Ishikawa (cell line): Measurements from ENCODE around the gene MAGEF1.

Source experiments
- CEBPB ChIP-seq: IDR thresholded peaks from 2 replicates; pipeline ENCODE4 v1.6.1; 2012
- CREB1 ChIP-seq: IDR thresholded peaks from 2 replicates; pipeline ENCODE4 v1.6.1; 2012; ENCODE audit warnings: low read depth
- EGR1 ChIP-seq: IDR thresholded peaks from 2 replicates; pipeline ENCODE4 v1.6.1; 2012
- EP300 ChIP-seq: IDR thresholded peaks from 2 replicates; pipeline ENCODE4 v1.6.1; 2012; ENCODE audit warnings: borderline replicate concordance
- FOXM1 ChIP-seq: IDR thresholded peaks from 2 replicates; pipeline ENCODE4 v1.6.1; 2012; ENCODE audit warnings: low read depth, borderline replicate concordance
- NFIC ChIP-seq: IDR thresholded peaks from 2 replicates; pipeline ENCODE4 v1.6.1; 2012
- RAD21 ChIP-seq: IDR thresholded peaks from 2 replicates; pipeline ENCODE4 v1.6.1; 2012; ENCODE audit warnings: low read depth
- TAF1 ChIP-seq: IDR thresholded peaks from 2 replicates; pipeline ENCODE4 v1.6.1; 2012; ENCODE audit warnings: low read depth, mild to moderate bottlenecking
- TCF12 ChIP-seq: IDR thresholded peaks from 2 replicates; pipeline ENCODE4 v1.6.1; 2012; ENCODE audit warnings: low read depth
- TEAD4 ChIP-seq: IDR thresholded peaks from 2 replicates; pipeline ENCODE4 v1.6.1; 2012
- YY1 ChIP-seq: IDR thresholded peaks from 2 replicates; pipeline ENCODE4 v1.6.1; 2012; ENCODE audit warnings: low read depth
- ZBTB7A ChIP-seq: IDR thresholded peaks from 2 replicates; pipeline ENCODE4 v1.6.1; 2012; ENCODE audit warnings: low read depth
- TF ChIP-seq, protein P1 (sequence below): IDR thresholded peaks from 2 replicates; pipeline ENCODE4 v1.6.1; 2012
- TF ChIP-seq, protein P2 (sequence below): IDR thresholded peaks from 2 replicates; pipeline ENCODE4 v1.6.1; 2012; ENCODE audit warnings: low read depth, mild to moderate bottlenecking
- TF ChIP-seq, protein P3 (sequence below): IDR thresholded peaks from 2 replicates; pipeline ENCODE4 v1.6.1; 2012

MAGEF1 gene

DNA sequence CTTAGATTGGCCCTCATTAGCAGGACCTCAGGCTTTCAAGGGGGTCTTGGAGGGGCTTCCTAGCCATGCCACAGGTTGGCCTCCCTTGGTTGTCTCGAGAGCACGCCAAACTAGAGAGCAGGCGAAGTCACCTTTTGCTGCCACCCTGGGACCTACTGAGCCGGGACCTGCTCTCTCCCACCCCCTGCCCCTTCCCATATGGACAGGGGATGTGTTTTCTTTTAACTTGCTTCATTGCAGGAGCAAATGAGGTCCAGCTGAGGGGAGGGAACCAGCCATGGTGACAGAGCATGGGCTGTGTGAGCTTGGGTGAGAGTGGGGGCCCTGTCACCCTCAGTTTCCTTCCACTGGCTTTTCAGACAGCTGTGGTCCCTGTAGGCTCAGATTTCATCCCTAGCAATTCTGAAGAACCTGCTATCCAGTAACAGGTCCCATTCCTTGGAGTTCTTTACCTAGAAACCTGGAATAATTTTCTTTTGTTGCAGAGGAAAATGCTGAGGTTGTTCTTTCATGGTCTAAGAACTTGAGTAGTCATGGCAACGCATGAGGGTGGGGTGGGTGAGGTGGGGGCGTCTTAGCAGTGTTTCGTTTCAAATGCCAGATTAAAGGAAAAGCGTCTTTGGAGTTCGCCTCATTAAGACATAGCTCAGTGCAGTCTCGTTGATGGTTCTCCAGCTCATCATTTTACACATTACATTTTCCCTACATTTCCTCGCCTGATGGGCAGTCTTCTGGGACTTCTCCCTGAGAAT lies 20.1 kb upstream of the MAGEF1 start:
- no peak for TF ChIP-seq EP300
- TF ChIP-seq NFIC = no peak
- no peak for TF ChIP-seq EGR1
- TF ChIP-seq, protein P1, sequence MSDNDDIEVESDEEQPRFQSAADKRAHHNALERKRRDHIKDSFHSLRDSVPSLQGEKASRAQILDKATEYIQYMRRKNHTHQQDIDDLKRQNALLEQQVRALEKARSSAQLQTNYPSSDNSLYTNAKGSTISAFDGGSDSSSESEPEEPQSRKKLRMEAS = no peak
- TF ChIP-seq TAF1 = no peak
- TF ChIP-seq, protein P2, sequence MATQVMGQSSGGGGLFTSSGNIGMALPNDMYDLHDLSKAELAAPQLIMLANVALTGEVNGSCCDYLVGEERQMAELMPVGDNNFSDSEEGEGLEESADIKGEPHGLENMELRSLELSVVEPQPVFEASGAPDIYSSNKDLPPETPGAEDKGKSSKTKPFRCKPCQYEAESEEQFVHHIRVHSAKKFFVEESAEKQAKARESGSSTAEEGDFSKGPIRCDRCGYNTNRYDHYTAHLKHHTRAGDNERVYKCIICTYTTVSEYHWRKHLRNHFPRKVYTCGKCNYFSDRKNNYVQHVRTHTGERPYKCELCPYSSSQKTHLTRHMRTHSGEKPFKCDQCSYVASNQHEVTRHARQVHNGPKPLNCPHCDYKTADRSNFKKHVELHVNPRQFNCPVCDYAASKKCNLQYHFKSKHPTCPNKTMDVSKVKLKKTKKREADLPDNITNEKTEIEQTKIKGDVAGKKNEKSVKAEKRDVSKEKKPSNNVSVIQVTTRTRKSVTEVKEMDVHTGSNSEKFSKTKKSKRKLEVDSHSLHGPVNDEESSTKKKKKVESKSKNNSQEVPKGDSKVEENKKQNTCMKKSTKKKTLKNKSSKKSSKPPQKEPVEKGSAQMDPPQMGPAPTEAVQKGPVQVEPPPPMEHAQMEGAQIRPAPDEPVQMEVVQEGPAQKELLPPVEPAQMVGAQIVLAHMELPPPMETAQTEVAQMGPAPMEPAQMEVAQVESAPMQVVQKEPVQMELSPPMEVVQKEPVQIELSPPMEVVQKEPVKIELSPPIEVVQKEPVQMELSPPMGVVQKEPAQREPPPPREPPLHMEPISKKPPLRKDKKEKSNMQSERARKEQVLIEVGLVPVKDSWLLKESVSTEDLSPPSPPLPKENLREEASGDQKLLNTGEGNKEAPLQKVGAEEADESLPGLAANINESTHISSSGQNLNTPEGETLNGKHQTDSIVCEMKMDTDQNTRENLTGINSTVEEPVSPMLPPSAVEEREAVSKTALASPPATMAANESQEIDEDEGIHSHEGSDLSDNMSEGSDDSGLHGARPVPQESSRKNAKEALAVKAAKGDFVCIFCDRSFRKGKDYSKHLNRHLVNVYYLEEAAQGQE = no peak
- TF ChIP-seq, protein P3, sequence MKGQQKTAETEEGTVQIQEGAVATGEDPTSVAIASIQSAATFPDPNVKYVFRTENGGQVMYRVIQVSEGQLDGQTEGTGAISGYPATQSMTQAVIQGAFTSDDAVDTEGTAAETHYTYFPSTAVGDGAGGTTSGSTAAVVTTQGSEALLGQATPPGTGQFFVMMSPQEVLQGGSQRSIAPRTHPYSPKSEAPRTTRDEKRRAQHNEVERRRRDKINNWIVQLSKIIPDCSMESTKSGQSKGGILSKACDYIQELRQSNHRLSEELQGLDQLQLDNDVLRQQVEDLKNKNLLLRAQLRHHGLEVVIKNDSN = no peak
- TF ChIP-seq CEBPB = no peak
- TF ChIP-seq TEAD4 = no peak
- no peak for TF ChIP-seq RAD21
- no peak for TF ChIP-seq CREB1
- no peak for TF ChIP-seq YY1
- no peak for TF ChIP-seq FOXM1
- TF ChIP-seq TCF12 = no peak
- TF ChIP-seq ZBTB7A = no peak

DNA sequence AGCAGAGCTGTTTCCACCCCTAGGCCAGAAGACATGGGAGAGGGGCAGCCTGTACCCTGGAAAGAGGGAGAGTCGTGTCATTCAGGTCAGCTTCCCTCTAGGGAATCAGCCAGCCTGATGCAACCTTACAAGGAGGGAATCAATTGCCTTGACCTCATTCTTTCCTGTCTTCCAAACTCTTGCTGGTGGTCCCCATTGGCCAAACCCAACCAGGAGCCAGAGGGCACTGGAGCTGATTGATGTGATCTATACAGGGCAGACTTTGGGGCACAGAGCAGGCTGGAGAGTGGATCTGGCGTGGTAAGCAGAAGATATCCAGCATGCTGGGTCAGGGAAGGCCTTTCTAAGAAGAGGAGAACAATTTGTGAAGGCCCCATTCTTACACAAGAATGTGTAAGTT lies 19.1 kb upstream of the MAGEF1 start:
- TF ChIP-seq FOXM1 (no peak), CEBPB (no peak), EP300 (no peak), TAF1 (no peak), EGR1 (no peak), CREB1 (no peak), NFIC (no peak), TEAD4 (no peak), YY1 (no peak), ZBTB7A (no peak), TCF12 (no peak), RAD21 (no peak)
- TF ChIP-seq, protein P3 = no peak
- TF ChIP-seq, protein P2 = no peak
- TF ChIP-seq, protein P1 = no peak

DNA sequence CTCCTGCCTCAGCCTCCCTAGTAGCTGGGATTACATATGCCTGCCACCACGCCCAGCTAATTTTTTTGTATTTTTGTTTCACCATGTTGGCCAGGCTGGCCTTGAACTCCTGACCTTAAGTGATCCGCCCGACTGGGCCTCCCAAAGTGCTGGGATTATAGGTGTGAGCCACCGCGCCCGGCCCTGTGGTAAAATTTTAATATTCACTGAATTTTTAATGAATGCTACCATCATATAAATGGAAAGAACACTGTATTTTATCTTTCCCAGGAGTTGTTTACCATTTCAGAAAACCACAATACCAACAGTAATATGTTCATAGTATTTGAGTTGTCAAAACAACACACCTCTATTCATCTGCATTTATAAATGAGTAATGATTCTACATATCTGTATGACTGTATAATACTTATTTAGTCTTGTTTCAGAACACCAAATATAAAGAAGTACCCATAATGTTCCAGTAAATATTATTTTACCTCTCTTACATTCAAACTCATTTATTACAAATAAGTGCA lies 16.2 kb upstream of the MAGEF1 start:
- TF ChIP-seq FOXM1 = no peak
- TF ChIP-seq, protein P3 = no peak
- TF ChIP-seq EGR1 = no peak
- TF ChIP-seq TEAD4 = no peak
- TF ChIP-seq YY1 = no peak
- no peak for TF ChIP-seq EP300
- no peak for TF ChIP-seq NFIC
- TF ChIP-seq ZBTB7A = no peak
- no peak for TF ChIP-seq CEBPB
- TF ChIP-seq TCF12 = no peak
- TF ChIP-seq TAF1 = no peak
- TF ChIP-seq, protein P1 = no peak
- no peak for TF ChIP-seq RAD21
- TF ChIP-seq, protein P2 = no peak
- TF ChIP-seq CREB1 = no peak
